Stomach (tissue), 9 donors: ENCODE data around the gene PKNOX2. TPM values are rescaled to one million over a fixed set of nuclear protein-coding genes. Genes with fewer than 3 reads are reported as not detected.
A peak's percentile ranks its signal among the peaks of the same experiment; 100 is the strongest.

ENCODE experiments used
- DNase-seq, 2 donors: peaks; one replicate each; pipeline versions ENCODE4 v3.0.0 to v3.0.0-alpha.2; 2013 to 2019
- H3K27ac ChIP-seq, 5 donors: fragments of 200-600 bp in 4 of 5; sonication (generic) in 4 of 5; one replicate each; pipeline ENCODE4 v1.5.1; 2013 to 2019; ENCODE audit warnings: mild to moderate bottlenecking in 1 of 5, moderate library complexity in 1 of 5
- H3K27me3 ChIP-seq, 3 donors: fragments of 200-600 bp; sonication (generic); one replicate each; pipeline ENCODE4 v1.5.1; 2017 to 2019; ENCODE audit warnings: mixed run types in 1 of 3
- H3K36me3 ChIP-seq, 4 donors: fragments of 200-600 bp; sonication (generic); 1 replicate in 3 of 4; 2 replicates in 1 of 4; pipeline ENCODE4 v1.5.1; 2016 to 2019
- H3K4me1 ChIP-seq, 4 donors: fragments of 200-600 bp; sonication (generic); one replicate each; pipeline ENCODE4 v1.5.1; 2016 to 2019
- H3K4me3 ChIP-seq, 4 donors: fragments of 200-600 bp; sonication (generic) in 3 of 4; one replicate each; pipeline ENCODE4 v1.5.1; 2016 to 2019; ENCODE audit warnings: mild to moderate bottlenecking in 1 of 4
- H3K9me3 ChIP-seq, 4 donors: fragments of 200-600 bp; sonication (generic); one replicate each; pipeline ENCODE4 v1.5.1; 2016 to 2019
- EP300 ChIP-seq: sonication (generic); formaldehyde crosslinking; IDR thresholded peaks from one replicate; pipeline ENCODE4 v1.6.1; 2017; ENCODE audit warnings: antibody characterized with exemption
- POLR2A ChIP-seq, 4 donors: fragments of 450-650 bp; IDR thresholded peaks; one replicate each; pipeline ENCODE4 v1.6.1; 2016; ENCODE audit warnings: antibody characterized with exemption in 4 of 4, control low read depth in 2 of 4, mild to moderate bottlenecking in 1 of 4, moderate library complexity in 1 of 4
- POLR2AphosphoS5 ChIP-seq, 3 donors: sonication (generic); formaldehyde crosslinking; IDR thresholded peaks; one replicate each; pipeline ENCODE4 v1.6.1; 2016; ENCODE audit warnings: antibody characterized with exemption in 3 of 3
- WGBS, 5 donors: extraction: QIAGEN DNeasy Blood & Tissue Kit in 3 of 5; methylation state at CpG; one replicate each; pipeline versions ENCODE4 v1.1.5 to v1.1.7; 2013 to 2018; 5-methylcytosine and 5-hydroxymethylcytosine counted together
- intact Hi-C: fragments of 100-400 bp; cut with DNase I; formaldehyde crosslinking; loops from one replicate; pipeline ENCODE4 v1.15.1; 2023; ENCODE audit warnings: low total_unique reads
- polyA plus RNA-seq, 3 donors: library from polyadenylated mRNA; stranded (reverse); fragments of 200-250 nt; gene quantifications; one replicate each; pipeline ENCODE4 v1.2.3, GENCODE V29; 2013
- total RNA-seq, 5 donors: library from RNA; depleted of rRNA; stranded (reverse); fragments of >200 nt; gene quantifications; one replicate each; pipeline versions ENCODE4 v1.1.0 to v1.2.3, GENCODE V29; 2014 to 2016
- TF ChIP-seq, protein P1 (sequence below), 7 experiments: fragments of 450-650 bp in 4 of 7; fragments of 200-600 bp in 3 of 7; sonication (generic) in 3 of 7; IDR thresholded peaks; one replicate each; pipeline ENCODE4 v1.5.1; 2016 to 2019; ENCODE audit warnings: antibody characterized with exemption in 7 of 7, control low read depth in 2 of 7, mild to moderate bottlenecking in 1 of 7
- donor health status: healthy with polysubstance abuse.
- donor health status: Bipolar disorder and iron deficiency.
- donor health status: healthy.

PKNOX2 gene
- total and polyA plus RNA-seq, 8 donors: 0.83 to 4.9 (median 2.3) TPM; not detected in 1

DNA sequence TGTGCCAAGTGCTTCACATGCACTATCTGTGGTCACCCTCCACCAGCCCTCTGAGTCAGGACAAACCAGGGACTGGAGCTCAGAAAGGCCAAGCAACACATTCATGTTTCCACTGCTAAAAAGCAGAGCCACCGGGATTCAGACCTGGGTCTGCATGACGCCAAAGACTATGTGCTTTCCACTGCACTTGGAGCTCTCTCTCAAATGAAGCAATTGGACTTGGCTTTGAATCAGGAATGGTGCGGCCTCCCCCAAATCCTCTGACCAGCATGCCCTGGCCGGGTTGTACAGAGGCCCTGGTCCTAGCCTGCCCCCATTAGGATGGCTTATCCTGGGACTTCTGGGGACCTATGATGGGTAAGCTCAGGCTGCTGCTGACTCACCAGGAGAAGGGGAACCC lies 80.7 kb downstream of the PKNOX2 start:
- Histone ChIP-seq H3K4me3 (no peak overlapping the region), H3K36me3 (no peaks in the 10 kb centered on the region), H3K27me3 (no peaks in the 10 kb centered on the region), H3K27ac (peak overlapping the region in 1 of 5 donors; percentile 0), H3K4me1 (no peaks in the 10 kb centered on the region), H3K9me3 (no peaks in the 10 kb centered on the region)
- intact Hi-C loops: no loop called here
- DNase-seq: no peak
- 60 to 79% (median 77%) methylated on average over 1 to 4 of the region's 4 CpGs for WGBS, 5 donors
- TF ChIP-seq, protein P1, sequence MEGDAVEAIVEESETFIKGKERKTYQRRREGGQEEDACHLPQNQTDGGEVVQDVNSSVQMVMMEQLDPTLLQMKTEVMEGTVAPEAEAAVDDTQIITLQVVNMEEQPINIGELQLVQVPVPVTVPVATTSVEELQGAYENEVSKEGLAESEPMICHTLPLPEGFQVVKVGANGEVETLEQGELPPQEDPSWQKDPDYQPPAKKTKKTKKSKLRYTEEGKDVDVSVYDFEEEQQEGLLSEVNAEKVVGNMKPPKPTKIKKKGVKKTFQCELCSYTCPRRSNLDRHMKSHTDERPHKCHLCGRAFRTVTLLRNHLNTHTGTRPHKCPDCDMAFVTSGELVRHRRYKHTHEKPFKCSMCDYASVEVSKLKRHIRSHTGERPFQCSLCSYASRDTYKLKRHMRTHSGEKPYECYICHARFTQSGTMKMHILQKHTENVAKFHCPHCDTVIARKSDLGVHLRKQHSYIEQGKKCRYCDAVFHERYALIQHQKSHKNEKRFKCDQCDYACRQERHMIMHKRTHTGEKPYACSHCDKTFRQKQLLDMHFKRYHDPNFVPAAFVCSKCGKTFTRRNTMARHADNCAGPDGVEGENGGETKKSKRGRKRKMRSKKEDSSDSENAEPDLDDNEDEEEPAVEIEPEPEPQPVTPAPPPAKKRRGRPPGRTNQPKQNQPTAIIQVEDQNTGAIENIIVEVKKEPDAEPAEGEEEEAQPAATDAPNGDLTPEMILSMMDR (IDR thresholded peaks at IDR 0.05): no peak
- TF ChIP-seq EP300 (no peak), POLR2AphosphoS5 (IDR thresholded peaks at IDR 0.05) (no peak), POLR2A (IDR thresholded peaks at IDR 0.05) (no peak)

DNA sequence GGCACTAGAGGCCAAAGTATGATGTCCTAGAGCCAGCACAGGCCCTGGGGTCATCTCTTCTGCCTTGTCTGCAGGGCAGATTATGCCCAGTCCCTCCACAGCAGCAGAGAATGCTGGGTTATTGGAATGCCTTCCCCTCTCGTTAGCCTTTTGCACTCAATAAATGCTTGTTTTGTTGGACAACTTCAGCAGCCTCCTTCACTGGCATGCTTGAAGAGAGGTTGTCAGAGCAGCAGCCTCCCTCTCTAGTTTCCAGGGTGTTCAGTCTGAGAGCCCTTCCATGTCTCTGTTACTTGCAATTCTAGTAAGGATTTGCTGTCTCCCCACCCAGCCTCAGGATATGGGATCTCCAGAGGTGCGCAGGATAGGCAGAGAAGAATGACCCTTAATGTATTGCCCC lies 82.9 kb downstream of the PKNOX2 start:
- no peaks in the 10 kb centered on the region for H3K4me1 ChIP-seq
- DNase-seq: no peak
- H3K27ac ChIP-seq: no peak overlapping the region
- TF ChIP-seq POLR2A (IDR thresholded peaks at IDR 0.05): no peak
- no peak for TF ChIP-seq POLR2AphosphoS5 (IDR thresholded peaks at IDR 0.05)
- TF ChIP-seq, protein P1 (IDR thresholded peaks at IDR 0.05): no peak
- TF ChIP-seq EP300: no peak
- no peaks in the 10 kb centered on the region for H3K36me3 ChIP-seq
- WGBS, 5 donors: 66 to 90% (median 76%) methylated on average over 2 of the region's 2 CpGs
- intact Hi-C loops: no loop called here
- no peaks in the 10 kb centered on the region for H3K27me3 ChIP-seq
- H3K4me3 ChIP-seq: no peak overlapping the region
- no peaks in the 10 kb centered on the region for H3K9me3 ChIP-seq

DNA sequence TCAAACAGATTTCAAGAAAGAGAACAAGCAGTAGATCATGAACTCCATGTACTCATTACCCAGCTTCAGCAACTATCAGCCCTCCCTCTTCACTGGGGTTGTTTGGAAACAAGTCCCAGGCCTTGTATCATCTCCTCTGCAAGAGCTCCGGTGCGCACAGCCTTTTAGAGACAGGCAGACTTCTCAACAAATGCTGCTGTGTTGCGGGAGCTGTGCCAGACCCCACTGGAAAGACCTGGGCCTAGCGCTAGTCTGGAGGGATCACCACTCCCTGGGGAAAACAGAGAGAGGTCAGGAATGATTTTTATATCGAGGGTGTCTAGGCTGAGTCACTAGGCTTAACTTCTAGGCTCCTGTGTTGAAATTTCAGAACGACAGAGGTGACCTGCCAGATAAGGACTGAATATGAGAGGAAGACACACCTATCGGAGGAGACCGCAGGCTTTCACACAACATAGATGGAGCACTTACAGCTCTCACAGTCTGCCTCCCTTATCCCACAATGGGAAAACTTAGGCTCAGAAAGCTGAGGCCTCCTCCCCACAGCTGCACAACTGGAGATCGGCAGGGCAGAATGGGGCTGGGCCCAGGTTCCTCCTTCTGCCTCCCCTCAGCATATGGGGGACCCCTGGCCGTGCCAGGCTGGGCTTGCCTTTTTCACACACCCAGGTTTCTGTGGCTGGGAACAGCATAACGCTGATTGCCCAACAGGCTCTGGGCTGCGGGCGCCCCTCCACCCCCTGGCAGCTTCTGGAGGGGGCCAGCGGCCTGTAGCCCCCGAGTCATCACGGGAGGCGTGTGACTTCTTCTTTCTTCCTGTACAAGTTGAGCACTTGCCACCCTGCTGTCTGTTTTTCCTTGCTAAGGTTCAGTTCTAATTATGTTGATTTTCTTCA lies 86.0 kb downstream of the PKNOX2 start:
- Histone ChIP-seq H3K36me3 (no peaks in the 10 kb centered on the region), H3K27me3 (no peaks in the 10 kb centered on the region), H3K9me3 (no peaks in the 10 kb centered on the region), H3K4me1 (no peaks in the 10 kb centered on the region), H3K4me3 (no peak overlapping the region), H3K27ac (no peak overlapping the region)
- TF ChIP-seq POLR2A (IDR thresholded peaks at IDR 0.05) (no peak), EP300 (no peak), POLR2AphosphoS5 (IDR thresholded peaks at IDR 0.05) (no peak)
- TF ChIP-seq, protein P1 (IDR thresholded peaks at IDR 0.05): no peak
- intact Hi-C loops: no loop called here
- WGBS, 5 donors: 73 to 83% (median 76%) methylated on average over 15 to 17 of the region's 17 CpGs
- DNase-seq: no peak

DNA sequence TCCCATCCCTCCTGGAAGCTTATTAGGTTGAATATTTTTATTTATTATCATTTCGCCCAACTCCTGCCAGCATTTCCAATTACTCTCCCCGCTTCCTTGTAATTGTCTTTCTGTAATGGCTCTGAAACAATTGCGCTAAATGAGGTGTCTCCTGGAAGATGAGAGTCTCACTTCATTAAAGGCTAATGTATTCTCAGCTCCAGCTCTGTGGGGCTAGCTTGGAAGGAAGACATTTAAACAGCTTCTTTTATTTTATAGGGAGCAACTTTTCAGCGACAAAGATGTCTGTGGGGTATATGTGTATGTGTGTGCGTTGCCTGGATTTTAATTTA lies 86.6 kb downstream of the PKNOX2 start:
- H3K9me3 ChIP-seq: no peaks in the 10 kb centered on the region
- WGBS, 5 donors: 90 to 97% (median 94%) methylated on average over 5 of the region's 5 CpGs

More for the DNA sequence above, 86.6 kb downstream of the PKNOX2 start:
- no peak for DNase-seq
- no peak for TF ChIP-seq EP300
- no peak for TF ChIP-seq POLR2A (IDR thresholded peaks at IDR 0.05)
- TF ChIP-seq, protein P1 (IDR thresholded peaks at IDR 0.05): no peak
- no peak for TF ChIP-seq POLR2AphosphoS5 (IDR thresholded peaks at IDR 0.05)
- Histone ChIP-seq H3K4me3 (no peak overlapping the region), H3K27me3 (no peaks in the 10 kb centered on the region), H3K27ac (no peak overlapping the region), H3K36me3 (no peaks in the 10 kb centered on the region), H3K4me1 (no peaks in the 10 kb centered on the region)
- intact Hi-C loops: no loop called here
